HG03135 (cell line): Measurements from ENCODE around the gene CRAMP1.

Experiments used
- ATAC-seq: cut with Tn5 transposase; IDR thresholded peaks from one replicate; pipeline ENCODE4 v1.9.1; 2021; ENCODE audit warnings: mild to moderate bottlenecking, moderate library complexity; ENCODE audit not compliant: unreplicated experiment

Gene CRAMP1

DNA sequence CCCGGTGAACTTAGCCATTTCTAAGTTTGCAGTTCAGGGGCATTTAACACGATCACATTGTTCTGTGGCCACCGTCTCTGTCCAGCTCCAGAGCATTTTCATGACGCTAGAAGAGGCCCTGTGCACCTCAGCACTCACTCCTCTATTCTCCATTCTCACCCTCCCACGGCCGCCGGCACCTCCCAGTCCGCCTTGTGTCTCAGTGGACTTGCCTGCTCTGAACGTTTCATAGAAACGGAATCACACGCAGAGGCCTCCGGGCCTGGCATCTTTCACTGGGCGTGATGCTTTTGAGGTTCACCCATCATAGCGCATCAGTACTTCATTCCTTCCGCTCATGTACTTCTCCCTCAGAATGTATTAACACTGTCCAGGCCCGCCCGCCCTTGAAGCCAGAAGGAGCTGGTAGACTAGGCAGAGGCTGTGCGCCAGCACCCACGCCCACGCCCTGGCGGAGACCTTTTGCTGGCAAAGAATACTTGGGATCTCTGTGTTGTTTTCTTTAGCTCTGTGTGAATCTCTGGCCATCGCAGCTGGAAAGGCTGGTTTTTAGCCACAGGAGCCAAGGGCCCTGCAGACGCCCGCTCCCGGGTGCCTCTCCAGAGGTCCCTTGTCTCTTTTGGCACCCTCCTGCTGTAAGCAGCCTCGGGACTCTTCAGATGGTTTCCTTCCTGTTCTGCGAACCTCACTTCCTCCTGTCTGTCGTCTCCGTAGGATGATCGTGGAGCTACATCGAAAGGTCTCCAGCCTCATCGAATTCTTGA lies 42.5 kb downstream of the CRAMP1 start:
- ATAC-seq, result no peak

DNA sequence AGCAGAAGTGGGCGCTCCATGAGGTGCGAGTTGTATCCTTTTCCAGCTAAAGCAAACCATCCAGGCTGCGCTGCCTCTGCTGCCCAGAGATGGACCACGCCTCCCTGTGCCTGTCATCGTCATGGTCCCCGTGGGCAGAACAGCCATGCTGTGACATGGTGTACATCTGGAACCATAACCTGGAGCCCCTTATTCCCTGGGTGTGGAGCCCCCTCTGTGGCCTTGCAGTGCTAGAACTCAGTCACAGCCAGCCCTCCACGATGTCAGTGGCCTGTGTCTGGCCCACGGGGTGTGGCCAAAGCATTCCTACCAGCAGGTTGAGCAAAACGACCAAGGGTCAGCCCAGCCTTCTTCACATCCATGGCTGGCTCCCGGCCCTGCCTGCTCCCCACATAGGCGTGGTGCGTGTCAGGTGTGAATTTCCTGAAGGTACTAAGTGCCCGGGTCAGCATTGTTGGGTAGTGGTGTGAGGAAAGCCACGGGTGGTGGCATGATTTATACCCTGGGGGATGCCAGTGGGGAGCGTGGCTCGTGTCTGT lies 43.2 kb downstream of the CRAMP1 start:
- no peak for ATAC-seq

- no peak for ATAC-seq
These were observed 44.0 kb downstream of the CRAMP1 start for GRCh38 chr16:1655909-1656807.

- no peak for ATAC-seq
These were observed 44.9 kb downstream of the CRAMP1 start for GRCh38 chr16:1656808-1657617.

DNA sequence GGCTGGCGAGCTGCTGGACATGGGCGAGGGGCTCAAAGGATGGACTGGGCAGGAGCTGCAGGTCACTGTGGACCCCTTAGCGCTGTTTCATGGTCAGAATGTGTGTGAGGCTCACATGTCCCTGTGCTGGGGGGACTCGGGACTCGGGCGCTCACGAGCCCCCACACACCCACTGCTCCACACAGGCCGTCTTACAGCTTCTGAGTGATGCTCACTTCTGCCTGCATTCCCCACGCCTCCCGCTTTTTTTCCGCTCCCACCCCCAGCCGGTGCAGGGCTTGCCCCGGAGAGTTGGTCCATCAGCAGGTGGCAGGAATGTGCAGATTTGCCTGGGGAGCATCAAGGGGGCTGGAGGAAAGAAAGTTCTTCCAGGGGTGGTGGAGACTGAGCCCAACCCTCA lies 45.7 kb downstream of the CRAMP1 start:
- no peak for ATAC-seq

- no peak for ATAC-seq
These were observed 46.9 kb downstream of the CRAMP1 start for GRCh38 chr16:1659031-1659430.

DNA sequence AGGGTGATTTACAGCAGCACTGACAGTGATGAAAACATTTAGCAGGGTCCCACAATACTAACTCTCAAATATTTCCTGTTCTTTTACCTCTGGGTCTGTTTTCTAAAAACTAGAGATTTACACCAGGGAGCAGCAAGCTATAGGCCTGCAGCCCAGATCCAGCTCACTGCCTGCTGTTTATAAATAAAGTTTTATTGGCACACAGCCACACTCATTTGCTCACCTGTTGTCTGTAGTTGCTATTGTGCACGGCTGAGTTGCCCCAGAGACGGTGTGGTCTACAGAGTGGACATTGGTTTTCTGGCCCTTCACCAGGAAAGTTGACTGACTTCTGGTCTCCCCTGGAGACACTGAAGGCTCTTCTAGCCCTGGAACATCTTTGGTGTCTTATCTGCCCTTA lies 49.7 kb downstream of the CRAMP1 start:
- no peak for ATAC-seq

- no peak for ATAC-seq
These were observed 50.4 kb downstream of the CRAMP1 start for GRCh38 chr16:1662543-1662942.

- ATAC-seq, result no peak
These were observed 53.7 kb downstream of the CRAMP1 start for GRCh38 chr16:1665829-1666228.

- no peak for ATAC-seq
These were observed 54.2 kb downstream of the CRAMP1 start for GRCh38 chr16:1666316-1666715.

- ATAC-seq, result no peak
These were observed 55.1 kb downstream of the CRAMP1 start for GRCh38 chr16:1667271-1667670.

GRCh38 chr16:1667916-1668315 lies 55.8 kb downstream of the CRAMP1 start:
- ATAC-seq, result no peak

DNA sequence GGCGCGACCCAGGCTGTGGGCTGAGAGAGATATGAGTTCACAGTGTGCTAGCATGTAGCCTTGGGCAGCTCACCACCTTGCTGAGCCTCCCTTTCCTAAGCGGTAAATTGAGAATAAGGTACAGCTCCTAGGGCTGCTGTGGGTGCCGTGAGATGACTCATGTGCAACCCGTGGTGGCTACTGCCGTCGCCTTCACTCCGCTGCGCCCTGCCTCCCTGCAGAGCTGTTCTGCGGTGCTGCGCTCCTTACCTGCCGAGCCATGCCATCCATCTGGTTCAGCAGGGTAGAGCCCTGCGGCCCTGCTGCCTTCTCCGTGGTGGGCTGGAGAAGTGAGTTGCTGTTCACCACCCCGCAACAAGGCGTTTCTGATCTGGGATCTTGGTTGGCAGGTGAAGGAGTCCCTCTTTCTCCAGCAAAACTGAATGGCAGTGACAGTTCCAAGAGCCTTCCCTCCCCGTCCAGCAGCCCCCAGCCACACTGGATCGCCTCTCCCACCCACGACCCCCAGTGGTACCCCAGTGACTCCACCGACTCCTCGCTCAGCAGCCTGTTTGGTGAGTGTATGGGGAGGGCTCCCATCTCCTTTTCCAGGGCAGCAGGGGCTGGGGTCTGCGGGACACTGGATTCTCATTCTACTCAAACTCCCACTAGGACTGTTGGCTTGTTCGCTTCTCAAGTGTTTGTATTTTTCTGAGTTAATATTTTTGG lies 56.6 kb downstream of the CRAMP1 start:
- ATAC-seq, result no peak

GRCh38 chr16:1669698-1670097 lies 57.5 kb downstream of the CRAMP1 start:
- no peak for ATAC-seq

GRCh38 chr16:1670371-1670770 lies 58.2 kb downstream of the CRAMP1 start:
- no peak for ATAC-seq

DNA sequence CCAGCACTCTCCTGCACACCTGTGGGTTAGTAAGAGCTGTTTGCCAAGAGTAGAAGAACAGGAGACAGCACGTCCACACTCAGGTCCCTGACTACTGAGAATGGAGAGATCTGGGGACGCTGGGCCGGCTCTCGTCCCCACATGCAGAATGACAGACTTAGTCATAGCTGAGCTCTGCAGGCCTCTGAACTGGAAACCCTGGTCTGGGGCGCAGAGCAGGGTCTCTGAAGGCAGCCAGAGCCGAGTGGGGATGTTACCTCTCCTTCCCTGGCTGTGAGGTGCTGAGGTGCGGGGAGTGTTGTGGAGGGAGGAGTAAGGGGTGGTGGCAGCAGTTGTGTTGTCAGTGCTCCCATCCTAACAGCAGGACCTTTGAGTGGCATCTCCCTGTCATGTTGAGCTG lies 58.7 kb downstream of the CRAMP1 start:
- no peak for ATAC-seq

GRCh38 chr16:1673424-1674151 lies 61.4 kb downstream of the CRAMP1 start:
- no peak for ATAC-seq

- no peak for ATAC-seq
These were observed 62.1 kb downstream of the CRAMP1 start for GRCh38 chr16:1674306-1674705.

GRCh38 chr16:1674751-1675664 lies 62.8 kb downstream of the CRAMP1 start:
- no peak for ATAC-seq
